Epithelial cell of proximal tubule (primary cell): Measurements from ENCODE around the gene BRMS1L. TPM values are rescaled to one million over a fixed set of nuclear protein-coding genes. Genes with fewer than 3 reads are reported as not detected.

ENCODE experiments used
- DNase-seq: peaks from one replicate; pipeline ENCODE4 v3.0.0-alpha.2; 2011; ENCODE audit warnings: low read depth
- H3K4me3 ChIP-seq: 2 replicates; pipeline ENCODE4 v1.5.1; 2011; ENCODE audit warnings: low read depth, mild to moderate bottlenecking, low read length
- total RNA-seq: library from RNA; depleted of rRNA; stranded (reverse); fragments of >200 nt; gene quantifications from 2 replicates; pipeline ENCODE4 v1.2.3, GENCODE V29; 2015
- TF ChIP-seq, protein P1 (sequence below): conservative IDR thresholded peaks from 2 replicates; pipeline ENCODE4 v1.5.1; 2012; ENCODE audit warnings: low read depth, mild to moderate bottlenecking, low read length

Gene BRMS1L
- total RNA-seq, 1 donor from 2014 or later: 5.2 TPM

DNA sequence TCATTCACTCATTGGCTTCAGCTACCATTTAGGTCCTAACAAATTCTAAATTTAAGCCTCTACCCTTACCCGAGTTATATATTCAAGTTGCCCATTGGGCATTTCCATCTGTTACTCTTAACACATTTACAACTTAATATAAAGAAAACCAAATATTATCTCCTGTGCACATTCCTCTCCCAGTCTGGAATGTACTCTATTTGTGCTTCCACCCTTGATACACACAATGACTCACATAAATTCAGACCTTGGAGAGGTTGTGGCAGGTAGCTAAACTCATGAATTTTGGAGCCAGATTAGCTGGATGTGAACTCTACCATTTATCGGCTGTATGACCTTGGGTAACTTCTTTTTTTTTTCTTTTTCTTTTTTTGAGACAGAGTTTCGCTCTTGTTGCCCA, 51.1 kb downstream of the BRMS1L start:
- TF ChIP-seq, protein P1, sequence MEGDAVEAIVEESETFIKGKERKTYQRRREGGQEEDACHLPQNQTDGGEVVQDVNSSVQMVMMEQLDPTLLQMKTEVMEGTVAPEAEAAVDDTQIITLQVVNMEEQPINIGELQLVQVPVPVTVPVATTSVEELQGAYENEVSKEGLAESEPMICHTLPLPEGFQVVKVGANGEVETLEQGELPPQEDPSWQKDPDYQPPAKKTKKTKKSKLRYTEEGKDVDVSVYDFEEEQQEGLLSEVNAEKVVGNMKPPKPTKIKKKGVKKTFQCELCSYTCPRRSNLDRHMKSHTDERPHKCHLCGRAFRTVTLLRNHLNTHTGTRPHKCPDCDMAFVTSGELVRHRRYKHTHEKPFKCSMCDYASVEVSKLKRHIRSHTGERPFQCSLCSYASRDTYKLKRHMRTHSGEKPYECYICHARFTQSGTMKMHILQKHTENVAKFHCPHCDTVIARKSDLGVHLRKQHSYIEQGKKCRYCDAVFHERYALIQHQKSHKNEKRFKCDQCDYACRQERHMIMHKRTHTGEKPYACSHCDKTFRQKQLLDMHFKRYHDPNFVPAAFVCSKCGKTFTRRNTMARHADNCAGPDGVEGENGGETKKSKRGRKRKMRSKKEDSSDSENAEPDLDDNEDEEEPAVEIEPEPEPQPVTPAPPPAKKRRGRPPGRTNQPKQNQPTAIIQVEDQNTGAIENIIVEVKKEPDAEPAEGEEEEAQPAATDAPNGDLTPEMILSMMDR: no peak
- no peak overlapping the region for H3K4me3 ChIP-seq
- no peak for DNase-seq

GRCh38 chr14:35878272-35879150, 52.4 kb downstream of the BRMS1L start:
- H3K4me3 ChIP-seq: no peak overlapping the region
- TF ChIP-seq, protein P1: no peak
- peak; percentile 62 for DNase-seq

DNA sequence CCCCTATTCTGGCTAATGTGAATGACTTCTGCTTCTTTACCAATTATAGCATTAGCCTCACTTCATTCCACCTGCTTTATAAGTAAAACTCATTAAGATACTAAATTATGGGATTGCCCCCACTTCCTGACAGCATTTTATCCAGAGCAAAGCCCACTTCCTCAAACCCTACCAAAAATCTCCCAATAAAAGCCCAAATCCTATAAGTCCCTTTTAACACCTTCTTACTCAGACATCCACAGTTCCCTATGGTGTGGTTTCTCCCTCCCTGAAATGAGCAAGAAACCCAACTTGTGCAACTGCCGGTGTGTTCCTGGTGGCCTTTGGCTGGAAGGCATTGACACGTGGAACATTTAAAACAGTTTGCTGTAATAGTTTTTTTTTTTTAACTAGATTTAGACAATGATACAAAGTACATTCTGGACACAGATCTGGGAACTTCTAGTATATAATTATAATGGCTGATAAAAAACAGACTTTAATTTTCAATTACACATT, 53.1 kb downstream of the BRMS1L start:
- H3K4me3 ChIP-seq: no peak overlapping the region
- TF ChIP-seq, protein P1: no peak
- DNase-seq: peak; percentile 22

DNA sequence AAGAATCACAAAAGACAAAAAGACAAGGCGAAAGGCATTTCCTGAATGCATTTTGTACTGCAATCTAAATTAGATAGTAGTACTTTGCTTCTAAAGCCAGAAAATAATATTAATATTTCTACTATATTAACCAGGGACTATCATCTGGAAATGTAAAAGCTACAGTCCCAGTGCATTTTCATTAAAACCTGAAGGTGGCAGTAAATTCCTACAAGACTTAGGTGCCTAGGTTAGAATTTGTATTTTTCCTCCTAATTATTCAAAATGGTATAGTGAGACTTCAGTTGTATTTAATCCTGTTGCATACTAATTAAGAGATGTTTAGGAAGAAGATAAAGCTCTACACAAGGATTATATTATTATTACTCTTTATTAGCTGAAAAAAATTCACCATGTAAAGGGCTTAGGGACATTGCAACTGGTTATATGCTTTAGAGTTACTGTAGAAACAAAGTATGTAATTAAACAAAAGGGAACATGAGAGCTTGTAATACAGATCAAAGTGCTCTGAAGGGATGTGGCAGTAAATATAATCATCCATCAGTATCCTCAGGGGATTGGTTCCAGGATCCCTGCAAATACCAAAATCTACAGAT, 53.6 kb downstream of the BRMS1L start:
- TF ChIP-seq, protein P1: peak; percentile 57
- DNase-seq: no peak
- no peak overlapping the region for H3K4me3 ChIP-seq

- no peak overlapping the region for H3K4me3 ChIP-seq
- TF ChIP-seq, protein P1: no peak
- no peak for DNase-seq
Observed at GRCh38 chr14:35881280-35881679, 55.1 kb downstream of the BRMS1L start.

GRCh38 chr14:35883677-35884293, 57.6 kb downstream of the BRMS1L start:
- TF ChIP-seq, protein P1: peak; percentile 79
- no peak overlapping the region for H3K4me3 ChIP-seq
- DNase-seq: no peak
